Loucy (cell line): ENCODE measurements around the gene CXCL14.

ENCODE experiments used
- H2AFZ ChIP-seq: fragments of 200-600 bp; sonication (generic); 2 replicates; pipeline ENCODE4 v1.6.0; 2016; ENCODE audit warnings: antibody characterized with exemption, mild to moderate bottlenecking, low read length, moderate library complexity
- H3F3A ChIP-seq: fragments of 200-600 bp; 2 replicates; pipeline ENCODE4 v1.6.0; 2016; ENCODE audit warnings: antibody characterized with exemption, low read depth, mild to moderate bottlenecking
- H3K27me3 ChIP-seq: fragments of 200-600 bp; sonication (generic); 2 replicates; pipeline ENCODE4 v1.6.1; 2014; ENCODE audit warnings: low read length, mild to moderate bottlenecking; ENCODE audit not compliant: insufficient read depth, poor library complexity, severe bottlenecking
- H3K36me3 ChIP-seq: fragments of 200-600 bp; sonication (generic); 2 replicates; pipeline ENCODE4 v1.6.1; 2016; ENCODE audit warnings: low read length; ENCODE audit not compliant: insufficient read depth
- H3K4me1 ChIP-seq: fragments of 200-600 bp; sonication (generic); 2 replicates; pipeline ENCODE4 v1.5.1; 2014; ENCODE audit warnings: low read length, mild to moderate bottlenecking; ENCODE audit not compliant: insufficient read depth, poor library complexity, severe bottlenecking
- H3K4me2 ChIP-seq: fragments of 200-600 bp; sonication (generic); 2 replicates; pipeline ENCODE4 v1.6.0; 2014; ENCODE audit warnings: antibody characterized with exemption, low read length, low read depth, mild to moderate bottlenecking; ENCODE audit not compliant: poor library complexity, severe bottlenecking
- H3K4me3 ChIP-seq: fragments of 200-600 bp; sonication (generic); 2 replicates; pipeline ENCODE4 v1.5.1; 2014; ENCODE audit warnings: low read length, mild to moderate bottlenecking, mixed read lengths; ENCODE audit not compliant: poor library complexity, severe bottlenecking
- H3K79me2 ChIP-seq: fragments of 200-600 bp; sonication (generic); 2 replicates; pipeline ENCODE4 v1.6.1; 2014; ENCODE audit warnings: low read length; ENCODE audit not compliant: insufficient read depth
- H3K9ac ChIP-seq: fragments of 200-600 bp; sonication (generic); 2 replicates; pipeline ENCODE4 v1.6.0; 2014; ENCODE audit warnings: mild to moderate bottlenecking, low read depth, low read length, moderate library complexity; ENCODE audit not compliant: poor library complexity, severe bottlenecking
- H3K9me2 ChIP-seq: fragments of 200-600 bp; sonication (generic); replicated peaks from 2 replicates; pipeline ENCODE4 v1.6.1; 2016; ENCODE audit warnings: low read depth, low read length, mixed read lengths
- H3K9me3 ChIP-seq: fragments of 200-600 bp; sonication (generic); 2 replicates; pipeline ENCODE4 v1.6.1; 2014; ENCODE audit warnings: mild to moderate bottlenecking, antibody characterized with exemption, low read length, low read depth; ENCODE audit not compliant: insufficient read depth
- H4K20me1 ChIP-seq: fragments of 200-600 bp; sonication (generic); 2 replicates; pipeline ENCODE4 v1.6.0; 2014; ENCODE audit warnings: antibody characterized with exemption, low read length, mild to moderate bottlenecking; ENCODE audit not compliant: insufficient read depth, poor library complexity, severe bottlenecking
- EZH2phosphoT487 ChIP-seq: fragments of 200-600 bp; IDR thresholded peaks from 2 replicates; pipeline ENCODE4 v1.6.1; 2018; ENCODE audit warnings: antibody characterized with exemption, mild to moderate bottlenecking, moderate library complexity, borderline replicate concordance
- TF ChIP-seq, protein P1 (sequence below): fragments of 200-600 bp; sonication (generic); conservative IDR thresholded peaks from 2 replicates; pipeline ENCODE4 v1.5.1; 2014; ENCODE audit warnings: mild to moderate bottlenecking, antibody characterized with exemption, low read length

Gene CXCL14

DNA sequence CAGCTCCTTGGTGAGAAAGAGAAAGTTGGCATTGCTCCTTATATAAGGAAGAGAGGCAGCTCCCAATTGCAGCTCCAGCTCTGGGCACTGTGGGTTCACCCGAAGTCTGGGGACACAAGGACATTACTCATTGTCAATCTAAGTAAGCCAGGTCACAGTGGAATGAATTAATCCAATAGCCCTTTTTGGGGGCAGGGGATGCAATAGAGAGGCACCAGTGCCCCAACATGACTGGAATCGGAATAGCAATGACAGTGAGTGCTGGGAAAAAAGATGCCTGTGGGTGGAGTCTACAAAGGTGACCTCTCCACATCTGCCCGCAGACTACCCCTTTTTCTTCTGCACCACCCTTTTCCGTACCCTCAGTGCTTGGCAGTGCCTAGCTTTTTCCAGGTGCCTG is 31.9 kb downstream of the CXCL14 start:
- Histone ChIP-seq H3K9me3 (no peaks in the 10 kb centered on the region), H3K36me3 (no peaks in the 10 kb centered on the region), H4K20me1 (no peaks in the 10 kb centered on the region), H3K9me2 (no peaks in the 10 kb centered on the region), H2AFZ (no peak overlapping the region), H3K4me2 (no peak overlapping the region), H3K79me2 (no peaks in the 10 kb centered on the region), H3K27me3 (no peaks in the 10 kb centered on the region), H3K4me1 (no peaks in the 10 kb centered on the region), H3K4me3 (no peak overlapping the region), H3F3A (no peaks in the 10 kb centered on the region), H3K9ac (no peak overlapping the region)
- no peak for TF ChIP-seq EZH2phosphoT487
- TF ChIP-seq, protein P1, sequence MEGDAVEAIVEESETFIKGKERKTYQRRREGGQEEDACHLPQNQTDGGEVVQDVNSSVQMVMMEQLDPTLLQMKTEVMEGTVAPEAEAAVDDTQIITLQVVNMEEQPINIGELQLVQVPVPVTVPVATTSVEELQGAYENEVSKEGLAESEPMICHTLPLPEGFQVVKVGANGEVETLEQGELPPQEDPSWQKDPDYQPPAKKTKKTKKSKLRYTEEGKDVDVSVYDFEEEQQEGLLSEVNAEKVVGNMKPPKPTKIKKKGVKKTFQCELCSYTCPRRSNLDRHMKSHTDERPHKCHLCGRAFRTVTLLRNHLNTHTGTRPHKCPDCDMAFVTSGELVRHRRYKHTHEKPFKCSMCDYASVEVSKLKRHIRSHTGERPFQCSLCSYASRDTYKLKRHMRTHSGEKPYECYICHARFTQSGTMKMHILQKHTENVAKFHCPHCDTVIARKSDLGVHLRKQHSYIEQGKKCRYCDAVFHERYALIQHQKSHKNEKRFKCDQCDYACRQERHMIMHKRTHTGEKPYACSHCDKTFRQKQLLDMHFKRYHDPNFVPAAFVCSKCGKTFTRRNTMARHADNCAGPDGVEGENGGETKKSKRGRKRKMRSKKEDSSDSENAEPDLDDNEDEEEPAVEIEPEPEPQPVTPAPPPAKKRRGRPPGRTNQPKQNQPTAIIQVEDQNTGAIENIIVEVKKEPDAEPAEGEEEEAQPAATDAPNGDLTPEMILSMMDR: no peak

DNA sequence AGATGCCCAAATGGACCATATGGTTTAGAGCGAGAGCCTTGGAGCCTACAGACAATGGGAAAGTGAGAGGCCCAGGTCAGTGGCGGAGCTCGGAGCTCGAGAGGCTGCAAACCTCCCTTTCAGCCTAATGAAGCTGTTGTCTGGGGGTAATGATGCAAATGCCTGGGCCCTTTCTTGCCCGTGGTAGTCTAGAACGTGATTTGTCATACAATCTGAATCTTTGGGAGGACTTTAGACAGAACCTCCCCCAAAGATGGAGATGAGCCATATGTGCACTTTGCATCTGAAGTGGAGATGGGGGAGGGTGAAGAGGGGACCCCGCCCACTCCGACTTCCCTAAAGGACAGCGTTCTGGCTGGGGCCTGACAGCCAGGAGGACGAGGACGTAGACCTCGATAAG is 32.7 kb downstream of the CXCL14 start:
- TF ChIP-seq EZH2phosphoT487: no peak
- TF ChIP-seq, protein P1: no peak
- H3K9me2 ChIP-seq: no peaks in the 10 kb centered on the region
- H3K36me3 ChIP-seq: no peaks in the 10 kb centered on the region
- no peaks in the 10 kb centered on the region for H3K79me2 ChIP-seq
- no peaks in the 10 kb centered on the region for H3K4me1 ChIP-seq
- H4K20me1 ChIP-seq: no peaks in the 10 kb centered on the region
- H3K27me3 ChIP-seq: no peaks in the 10 kb centered on the region
- no peak overlapping the region for H3K4me3 ChIP-seq
- H3F3A ChIP-seq: no peaks in the 10 kb centered on the region
- H3K4me2 ChIP-seq: no peak overlapping the region
- H2AFZ ChIP-seq: no peak overlapping the region
- no peaks in the 10 kb centered on the region for H3K9me3 ChIP-seq
- H3K9ac ChIP-seq: no peak overlapping the region

DNA sequence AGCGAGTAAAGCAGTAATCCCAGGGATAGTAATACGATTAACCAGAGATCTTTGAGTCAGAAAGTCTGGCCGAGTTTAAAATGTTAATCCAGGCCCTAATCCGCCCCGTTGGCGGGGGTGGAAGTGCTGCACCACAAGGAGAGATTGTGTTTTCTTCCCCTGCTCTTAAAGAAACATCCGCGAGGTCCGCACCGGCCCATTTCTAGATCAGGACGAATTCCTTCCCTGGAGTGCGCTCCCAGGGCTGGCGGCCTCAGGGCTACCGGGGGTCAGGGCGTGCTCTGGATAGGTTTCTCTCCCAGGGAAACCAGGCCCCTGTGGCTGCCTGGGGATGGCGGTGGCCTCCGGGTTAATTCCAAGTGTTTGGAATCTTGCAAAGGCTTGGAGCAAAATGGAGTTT is 33.7 kb downstream of the CXCL14 start:
- no peak overlapping the region for H3K4me3 ChIP-seq
- no peak for TF ChIP-seq EZH2phosphoT487
- TF ChIP-seq, protein P1: no peak

More for the DNA sequence above, 33.7 kb downstream of the CXCL14 start:
- Histone ChIP-seq H3K9me3 (no peaks in the 10 kb centered on the region), H3K9ac (no peak overlapping the region), H4K20me1 (no peaks in the 10 kb centered on the region), H2AFZ (no peak overlapping the region), H3K9me2 (no peaks in the 10 kb centered on the region), H3K27me3 (no peaks in the 10 kb centered on the region), H3K4me1 (no peaks in the 10 kb centered on the region), H3F3A (no peaks in the 10 kb centered on the region), H3K4me2 (no peak overlapping the region), H3K36me3 (no peaks in the 10 kb centered on the region), H3K79me2 (no peaks in the 10 kb centered on the region)
